CD14-positive monocyte (primary cell): Measurements from ENCODE around the gene DAGLA. TPM values are rescaled to one million over a fixed set of nuclear protein-coding genes. Genes with fewer than 3 reads are reported as not detected.

Experiments used
- DNase-seq, 3 donors: peaks; one replicate each; pipeline ENCODE4 v3.0.0-alpha.2; 2011 to 2022
- H2AFZ ChIP-seq: 2 replicates; pipeline ENCODE4 v1.6.0; 2012; ENCODE audit warnings: mild to moderate bottlenecking, low read depth, low read length, inconsistent platforms; ENCODE audit not compliant: insufficient read depth, poor library complexity, severe bottlenecking
- H3K27ac ChIP-seq, 2 donors: 1 replicate in 1 of 2; 2 replicates in 1 of 2; pipeline ENCODE4 v1.5.1; 2012 to 2013; ENCODE audit warnings: low read length in 2 of 2, control low read depth in 1 of 2, inconsistent platforms in 1 of 2, low read depth in 1 of 2, mild to moderate bottlenecking in 1 of 2
- H3K27me3 ChIP-seq, 2 donors: one replicate each; pipeline versions ENCODE4 v1.6.0 to v1.6.1; 2011 to 2013; ENCODE audit warnings: low read length in 2 of 2; ENCODE audit not compliant: control insufficient read depth in 2 of 2, insufficient read depth in 2 of 2
- H3K36me3 ChIP-seq, 2 donors: replicated peaks in 1 of 2; 1 replicate in 1 of 2; 2 replicates in 1 of 2; pipeline versions ENCODE4 v1.5.1 to v1.6.1; 2012 to 2013; ENCODE audit warnings: low read length in 2 of 2, control low read depth in 1 of 2, inconsistent platforms in 1 of 2, mild to moderate bottlenecking in 1 of 2; ENCODE audit not compliant: insufficient read depth in 2 of 2, control insufficient read depth in 1 of 2
- H3K4me1 ChIP-seq, 2 donors: 1 replicate in 1 of 2; 2 replicates in 1 of 2; pipeline versions ENCODE4 v1.5.1 to v1.6.1; 2012 to 2013; ENCODE audit warnings: low read length in 2 of 2, control low read depth in 1 of 2, inconsistent platforms in 1 of 2, mild to moderate bottlenecking in 1 of 2, moderate library complexity in 1 of 2; ENCODE audit not compliant: insufficient read depth in 2 of 2, control insufficient read depth in 1 of 2
- H3K4me2 ChIP-seq: replicated peaks from 2 replicates; pipeline ENCODE3; 2012; ENCODE audit warnings: low read length, moderate library complexity, mild to moderate bottlenecking; ENCODE audit not compliant: poor library complexity, severe bottlenecking; ENCODE audit errors: extremely low read depth
- H3K4me3 ChIP-seq, 3 experiments: fragments of 200-600 bp in 1 of 3; sonication (generic) in 1 of 3; replicated peaks in 1 of 3; 1 replicate in 2 of 3; 2 replicates in 1 of 3; pipeline ENCODE4 v1.5.1; 2011 to 2013; ENCODE audit warnings: low read length in 3 of 3, mild to moderate bottlenecking in 3 of 3, control low read depth in 2 of 3, low read depth in 2 of 3, inconsistent platforms in 1 of 3, moderate library complexity in 1 of 3
- H3K79me2 ChIP-seq: 2 replicates; pipeline ENCODE4 v1.6.0; 2012; ENCODE audit warnings: mild to moderate bottlenecking, control low read depth, inconsistent platforms, low read length, moderate library complexity; ENCODE audit not compliant: insufficient read depth
- H3K9ac ChIP-seq: 2 replicates; pipeline ENCODE4 v1.6.0; 2017; ENCODE audit warnings: low read length, mild to moderate bottlenecking; ENCODE audit not compliant: insufficient read depth, poor library complexity, severe bottlenecking
- H3K9me3 ChIP-seq, 2 donors: replicated peaks in 1 of 2; 1 replicate in 1 of 2; 2 replicates in 1 of 2; pipeline versions ENCODE4 v1.5.1 to v1.6.1; 2012 to 2013; ENCODE audit warnings: low read length in 2 of 2, control low read depth in 1 of 2; ENCODE audit not compliant: control insufficient read depth in 1 of 2, insufficient read depth in 1 of 2
- H4K20me1 ChIP-seq: 2 replicates; pipeline ENCODE4 v1.6.0; 2012; ENCODE audit warnings: mild to moderate bottlenecking, low read length, control low read depth, moderate library complexity; ENCODE audit not compliant: insufficient read depth
- H3K27ac Mint-ChIP-seq, 7 donors: one replicate each; pipeline ENCODE4 v1.8.0; 2020; ENCODE audit warnings: mild to moderate bottlenecking in 7 of 7, mixed read lengths in 7 of 7, moderate library complexity in 6 of 7, inconsistent platforms in 2 of 7
- H3K27me3 Mint-ChIP-seq, 3 donors: one replicate each; pipeline ENCODE4 v1.8.0; 2021 to 2022; ENCODE audit warnings: low read depth in 3 of 3, mild to moderate bottlenecking in 3 of 3, mixed read lengths in 3 of 3, moderate library complexity in 3 of 3, inconsistent platforms in 1 of 3
- H3K36me3 Mint-ChIP-seq, 2 donors: one replicate each; pipeline ENCODE4 v1.8.0; 2020; ENCODE audit warnings: mixed read lengths in 2 of 2, inconsistent platforms in 1 of 2, mild to moderate bottlenecking in 1 of 2
- H3K4me1 Mint-ChIP-seq: one replicate; pipeline ENCODE4 v1.8.0; 2020; ENCODE audit warnings: mild to moderate bottlenecking, mixed read lengths
- H3K4me3 Mint-ChIP-seq, 2 donors: one replicate each; pipeline ENCODE4 v1.8.0; 2020; ENCODE audit warnings: mild to moderate bottlenecking in 2 of 2, mixed read lengths in 2 of 2, moderate library complexity in 1 of 2
- H3K9me3 Mint-ChIP-seq, 7 donors: one replicate each; pipeline ENCODE4 v1.8.0; 2020 to 2022; ENCODE audit warnings: mixed read lengths in 7 of 7, mild to moderate bottlenecking in 6 of 7, moderate library complexity in 6 of 7, inconsistent platforms in 2 of 7
- WGBS: methylation state at CpG from one replicate; pipeline ENCODE4 v1.1.5; 2013; ENCODE audit warnings: missing lambda C conversion rate; ENCODE audit not compliant: insufficient coverage; 5-methylcytosine and 5-hydroxymethylcytosine counted together
- intact Hi-C, 2 donors: fragments of 100-400 bp; cut with micrococcal nuclease; formaldehyde crosslinking; loops; one replicate each; pipeline versions ENCODE4 v1.15.0 to v1.15.1; 2023
- polyA plus RNA-seq, 3 donors: library from polyadenylated mRNA; depleted of rRNA in 1 of 3; unstranded in 2 of 3; stranded (reverse) in 1 of 3; fragments of 300-500 nt in 2 of 3; fragments of >200 nt in 1 of 3; fragmentation: Illumina TruSeq in 2 of 3; gene quantifications; 1 replicate in 2 of 3; 2 replicates in 1 of 3; pipeline ENCODE4 v1.2.3, GENCODE V29; 2012 to 2021
- TF ChIP-seq, protein P1 (sequence below): fragments of 200-600 bp; IDR thresholded peaks from one replicate; pipeline ENCODE4 v1.8.0; 2022; ENCODE audit warnings: antibody characterized with exemption, mild to moderate bottlenecking

Gene DAGLA
- polyA plus RNA-seq, 3 donors: 0.16 to 6.7 (median 0.73) TPM

DNA sequence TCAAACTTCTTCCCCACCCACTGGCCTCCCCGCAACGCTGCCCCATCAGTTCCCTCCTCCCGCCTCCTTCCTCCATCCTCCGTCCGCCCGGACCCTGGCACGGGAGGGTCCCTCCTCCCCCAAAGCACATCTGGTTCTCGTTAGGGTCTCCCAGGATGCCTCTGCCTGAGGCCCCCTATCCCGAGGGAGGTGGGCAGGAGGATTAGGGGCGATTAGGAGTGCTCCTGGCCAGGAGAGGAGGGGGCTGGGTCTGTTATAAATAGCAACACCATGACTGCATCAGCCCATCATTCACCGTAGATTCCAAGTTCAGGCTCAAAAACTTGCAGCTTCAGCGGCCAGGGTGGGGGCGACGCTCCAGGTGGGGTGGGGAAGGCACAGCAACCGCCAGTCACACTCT, 82.6 kb downstream of the DAGLA start:
- H3K9ac ChIP-seq: no peak overlapping the region
- no peaks in the 10 kb centered on the region for H4K20me1 ChIP-seq
- no peaks in the 10 kb centered on the region for H3K4me1 ChIP-seq
- H3K27me3 Mint-ChIP-seq: peaks cover 4 to 9% (median 4%) of the 10 kb centered on the region in 3 donors
- no peak overlapping the region for H3K4me3 ChIP-seq
- H3K27ac Mint-ChIP-seq: no peak overlapping the region
- H2AFZ ChIP-seq: no peak overlapping the region
- no peaks in the 10 kb centered on the region for H3K79me2 ChIP-seq
- H3K36me3 Mint-ChIP-seq: no peaks in the 10 kb centered on the region
- intact Hi-C loops: no loop called here
- no peaks in the 10 kb centered on the region for H3K27me3 ChIP-seq
- WGBS: 74% methylated on average over 4 of the region's 15 CpGs
- no peak overlapping the region for H3K4me3 Mint-ChIP-seq
- no peak for DNase-seq
- TF ChIP-seq, protein P1, sequence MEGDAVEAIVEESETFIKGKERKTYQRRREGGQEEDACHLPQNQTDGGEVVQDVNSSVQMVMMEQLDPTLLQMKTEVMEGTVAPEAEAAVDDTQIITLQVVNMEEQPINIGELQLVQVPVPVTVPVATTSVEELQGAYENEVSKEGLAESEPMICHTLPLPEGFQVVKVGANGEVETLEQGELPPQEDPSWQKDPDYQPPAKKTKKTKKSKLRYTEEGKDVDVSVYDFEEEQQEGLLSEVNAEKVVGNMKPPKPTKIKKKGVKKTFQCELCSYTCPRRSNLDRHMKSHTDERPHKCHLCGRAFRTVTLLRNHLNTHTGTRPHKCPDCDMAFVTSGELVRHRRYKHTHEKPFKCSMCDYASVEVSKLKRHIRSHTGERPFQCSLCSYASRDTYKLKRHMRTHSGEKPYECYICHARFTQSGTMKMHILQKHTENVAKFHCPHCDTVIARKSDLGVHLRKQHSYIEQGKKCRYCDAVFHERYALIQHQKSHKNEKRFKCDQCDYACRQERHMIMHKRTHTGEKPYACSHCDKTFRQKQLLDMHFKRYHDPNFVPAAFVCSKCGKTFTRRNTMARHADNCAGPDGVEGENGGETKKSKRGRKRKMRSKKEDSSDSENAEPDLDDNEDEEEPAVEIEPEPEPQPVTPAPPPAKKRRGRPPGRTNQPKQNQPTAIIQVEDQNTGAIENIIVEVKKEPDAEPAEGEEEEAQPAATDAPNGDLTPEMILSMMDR: no peak
- no peak overlapping the region for H3K27ac ChIP-seq
- H3K9me3 ChIP-seq: no peaks in the 10 kb centered on the region
- H3K36me3 ChIP-seq: no peaks in the 10 kb centered on the region
- no peak overlapping the region for H3K4me2 ChIP-seq
- no peaks in the 10 kb centered on the region for H3K9me3 Mint-ChIP-seq
- no peaks in the 10 kb centered on the region for H3K4me1 Mint-ChIP-seq

DNA sequence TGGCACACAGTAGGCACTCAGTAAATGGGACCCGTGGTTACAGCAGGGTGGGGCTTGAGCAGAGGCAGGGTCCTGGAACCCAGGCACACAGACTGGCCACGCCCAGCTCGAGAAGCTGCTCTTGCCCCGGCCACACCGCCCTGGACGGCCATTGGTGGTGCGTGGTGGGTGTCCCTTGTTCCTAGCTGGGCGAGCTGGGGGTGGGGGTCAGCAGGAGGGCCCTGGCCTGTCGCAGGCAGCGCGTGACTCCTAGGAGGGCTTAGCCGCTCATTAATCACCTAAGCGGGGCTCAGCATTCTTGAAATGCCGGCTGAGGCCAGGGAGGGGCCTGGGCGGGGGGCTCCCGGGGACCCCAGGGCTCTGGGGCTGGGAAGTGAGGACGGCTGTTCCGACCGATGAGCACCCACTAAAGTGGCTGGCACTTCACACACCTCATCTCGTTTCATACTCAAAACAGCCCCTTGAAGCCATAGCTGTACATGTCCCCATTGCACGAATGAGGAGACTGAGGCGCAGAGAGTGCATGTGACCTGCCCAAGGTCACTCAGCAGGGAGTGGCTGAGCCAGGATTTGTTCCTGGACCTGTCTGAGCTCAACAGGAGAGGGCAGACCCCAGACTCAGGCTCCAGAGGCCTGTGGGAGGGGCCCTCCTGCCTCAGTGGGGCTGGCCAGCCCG, 83.9 kb downstream of the DAGLA start:
- no peak for DNase-seq
- Mint-ChIP-seq H3K9me3 (no peaks in the 10 kb centered on the region), H3K4me3 (no peak overlapping the region), H3K4me1 (no peaks in the 10 kb centered on the region), H3K36me3 (no peaks in the 10 kb centered on the region), H3K27ac (no peak overlapping the region), H3K27me3 (peaks cover 4 to 8% (median 4%) of the 10 kb centered on the region in 3 donors)
- WGBS: 95% methylated on average over 15 of the region's 23 CpGs
- TF ChIP-seq, protein P1: no peak
- Histone ChIP-seq H3K4me3 (no peak overlapping the region), H3K9ac (no peak overlapping the region), H2AFZ (no peak overlapping the region), H3K4me2 (no peak overlapping the region), H3K27me3 (no peaks in the 10 kb centered on the region), H3K36me3 (no peaks in the 10 kb centered on the region), H3K79me2 (no peaks in the 10 kb centered on the region), H3K9me3 (no peaks in the 10 kb centered on the region), H3K4me1 (no peaks in the 10 kb centered on the region), H3K27ac (no peak overlapping the region), H4K20me1 (no peaks in the 10 kb centered on the region)
- intact Hi-C loops: no loop called here
